ENCODE measurements around the gene ZNF30.

- TF ChIP-seq, protein P1, sequence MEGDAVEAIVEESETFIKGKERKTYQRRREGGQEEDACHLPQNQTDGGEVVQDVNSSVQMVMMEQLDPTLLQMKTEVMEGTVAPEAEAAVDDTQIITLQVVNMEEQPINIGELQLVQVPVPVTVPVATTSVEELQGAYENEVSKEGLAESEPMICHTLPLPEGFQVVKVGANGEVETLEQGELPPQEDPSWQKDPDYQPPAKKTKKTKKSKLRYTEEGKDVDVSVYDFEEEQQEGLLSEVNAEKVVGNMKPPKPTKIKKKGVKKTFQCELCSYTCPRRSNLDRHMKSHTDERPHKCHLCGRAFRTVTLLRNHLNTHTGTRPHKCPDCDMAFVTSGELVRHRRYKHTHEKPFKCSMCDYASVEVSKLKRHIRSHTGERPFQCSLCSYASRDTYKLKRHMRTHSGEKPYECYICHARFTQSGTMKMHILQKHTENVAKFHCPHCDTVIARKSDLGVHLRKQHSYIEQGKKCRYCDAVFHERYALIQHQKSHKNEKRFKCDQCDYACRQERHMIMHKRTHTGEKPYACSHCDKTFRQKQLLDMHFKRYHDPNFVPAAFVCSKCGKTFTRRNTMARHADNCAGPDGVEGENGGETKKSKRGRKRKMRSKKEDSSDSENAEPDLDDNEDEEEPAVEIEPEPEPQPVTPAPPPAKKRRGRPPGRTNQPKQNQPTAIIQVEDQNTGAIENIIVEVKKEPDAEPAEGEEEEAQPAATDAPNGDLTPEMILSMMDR (IDR thresholded peaks at IDR 0.05) = no peak
- TF ChIP-seq POLR2A (IDR thresholded peaks at IDR 0.05) = no peak
These were observed 48.4 kb downstream of the ZNF30 start for GRCh38 chr19:34975056-34975455.
